Tibial artery (tissue), 4 donors: ENCODE measurements around the gene ZNF587.
"Not testable (repeated sequence)": the region's sequence is repeated elsewhere in the genome, so short reads cannot be mapped to it uniquely, and the experiment has no call there.

Experiments
- DNase-seq, 2 donors: peaks; one replicate each; pipeline ENCODE4 v3.0.0-alpha.2; 2019
- H3K27ac ChIP-seq, 2 donors: fragments of 200-600 bp; sonication (generic) in 1 of 2; 1 replicate in 1 of 2; 2 replicates in 1 of 2; pipeline ENCODE4 v1.5.1; 2018 to 2019; ENCODE audit warnings: mild to moderate bottlenecking in 1 of 2
- H3K27me3 ChIP-seq, 2 donors: fragments of 200-600 bp; sonication (generic) in 1 of 2; one replicate each; pipeline versions ENCODE4 v1.5.1 to v1.6.0; 2016 to 2019
- H3K36me3 ChIP-seq, 3 donors: fragments of 200-600 bp; sonication (generic) in 2 of 3; one replicate each; pipeline ENCODE4 v1.5.1; 2016 to 2019; ENCODE audit warnings: mild to moderate bottlenecking in 2 of 3
- H3K4me1 ChIP-seq, 4 donors: fragments of 200-600 bp; sonication (generic) in 2 of 4; 1 replicate in 3 of 4; 2 replicates in 1 of 4; pipeline ENCODE4 v1.5.1; 2016 to 2019
- H3K4me3 ChIP-seq, 2 donors: fragments of 200-600 bp; sonication (generic) in 1 of 2; 1 replicate in 1 of 2; 2 replicates in 1 of 2; pipeline ENCODE4 v1.5.1; 2018 to 2019; ENCODE audit warnings: mild to moderate bottlenecking in 2 of 2
- H3K9me3 ChIP-seq, 3 donors: fragments of 200-600 bp; sonication (generic) in 1 of 3; one replicate each; pipeline ENCODE4 v1.5.1; 2016 to 2019
- CTCF ChIP-seq, 2 experiments: fragments of 200-600 bp in 1 of 2; fragments of 450-650 bp in 1 of 2; IDR thresholded peaks; one replicate each; pipeline ENCODE4 v1.5.1; 2017 to 2019; ENCODE audit warnings: antibody characterized with exemption in 2 of 2, mild to moderate bottlenecking in 1 of 2, moderate library complexity in 1 of 2
- intact Hi-C: fragments of 100-400 bp; cut with DNase I; formaldehyde crosslinking; loops from one replicate; pipeline ENCODE4 v1.15.0; 2023; ENCODE audit warnings: low total_unique reads

ZNF587 gene

DNA sequence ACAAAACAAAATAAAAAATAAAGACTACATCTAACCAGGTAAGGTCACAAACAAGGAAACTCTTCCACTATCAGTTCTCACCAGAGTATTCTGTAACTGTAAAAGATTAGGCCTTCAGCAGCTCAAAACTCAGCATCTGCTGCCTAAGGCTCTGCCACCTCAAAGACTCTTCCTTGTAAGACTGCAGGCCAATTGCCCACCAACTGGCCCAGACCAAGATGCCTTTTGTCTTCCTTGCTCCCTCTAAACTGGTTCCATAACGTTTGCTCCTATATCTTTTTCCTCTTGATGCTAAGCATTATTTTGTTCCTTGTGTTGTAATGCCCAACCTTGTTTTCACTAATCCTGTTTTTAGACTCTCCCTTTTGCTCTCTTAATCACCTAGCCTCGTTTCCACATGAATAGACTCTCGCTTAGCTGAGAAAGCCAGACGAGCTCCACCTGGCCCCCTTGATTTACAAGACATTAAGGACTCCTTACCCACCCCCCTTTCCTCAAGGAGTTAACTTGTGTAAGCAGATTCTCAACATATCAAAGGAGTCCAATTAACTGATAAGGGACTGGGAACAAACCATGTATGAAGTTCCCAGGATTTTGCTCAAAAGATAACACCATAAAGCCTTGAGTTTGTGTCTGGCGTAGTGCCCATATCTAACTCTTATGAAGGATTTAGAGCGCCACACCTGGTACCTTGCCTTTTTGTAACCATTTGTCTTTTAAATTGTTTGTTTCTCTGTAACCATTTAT, 37.7 kb downstream of the ZNF587 start:
- H3K27ac ChIP-seq, result no peak overlapping the region
- peaks cover 13 to 44% (median 27%) of the 10 kb centered on the region in 3 donors for H3K36me3 ChIP-seq
- TF ChIP-seq CTCF (IDR thresholded peaks at IDR 0.05), result no peak
- no peak overlapping the region for H3K4me3 ChIP-seq
- H3K4me1 ChIP-seq, result no peaks in the 10 kb centered on the region
- peaks cover 0 to 86% (median 36%) of the 10 kb centered on the region in 3 donors for H3K9me3 ChIP-seq
- intact Hi-C loops, result no loop called here
- no peak for DNase-seq
- H3K27me3 ChIP-seq, result no peaks in the 10 kb centered on the region

- Histone ChIP-seq H3K4me1 (no peaks in the 10 kb centered on the region), H3K36me3 (peaks cover 13 to 39% (median 25%) of the 10 kb centered on the region in 3 donors), H3K4me3 (peak overlapping the region; percentile 45 to 49), H3K27me3 (no peaks in the 10 kb centered on the region), H3K9me3 (peaks cover 0 to 81% (median 36%) of the 10 kb centered on the region in 3 donors), H3K27ac (no peak overlapping the region)
- no peak for DNase-seq
- TF ChIP-seq CTCF (IDR thresholded peaks at IDR 0.05), result no peak
- intact Hi-C loops, result no loop called here
These were observed 38.5 kb downstream of the ZNF587 start for GRCh38 chr19:57888107-57888559.

GRCh38 chr19:57888560-57889231, 39.0 kb downstream of the ZNF587 start, which contains the start of gene ZNF814:
TSS of gene ZNF814 (minus strand) at chr19:57889037. CDS start at chr19:57888802, 235 bp downstream.
- Histone ChIP-seq H3K27me3 (no peaks in the 10 kb centered on the region), H3K9me3 (peaks cover 0 to 81% (median 36%) of the 10 kb centered on the region in 3 donors), H3K4me1 (no peaks in the 10 kb centered on the region), H3K27ac (no peak within 1 kb of the TSS), H3K36me3 (peaks cover 13 to 33% (median 19%) of the 10 kb centered on the region in 3 donors), H3K4me3 (peak within 1 kb of the TSS; percentile 45 to 49)
- intact Hi-C loops, result no loop called here
- peak; percentile 58 to 77 for DNase-seq
- TF ChIP-seq CTCF (IDR thresholded peaks at IDR 0.05), result no peak

DNA sequence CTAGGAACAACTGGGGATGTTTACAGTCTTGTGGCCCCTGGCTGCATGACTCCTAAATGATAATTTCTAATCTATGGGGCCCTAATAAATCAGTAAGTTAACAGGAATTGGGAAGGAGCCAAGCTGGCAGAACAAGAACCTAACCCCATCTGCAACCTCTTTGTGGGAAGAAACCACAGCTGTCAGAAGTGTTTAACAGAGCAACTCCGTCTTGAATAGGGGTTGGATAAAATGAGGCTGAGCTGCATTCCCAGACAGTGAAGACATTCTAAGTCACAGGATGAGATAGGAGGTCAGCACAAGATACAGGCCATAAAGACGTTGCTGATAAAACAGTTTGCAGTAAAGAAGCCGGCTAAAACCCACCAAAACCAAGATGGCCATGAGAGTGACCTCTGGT, 41.0 kb downstream of the ZNF587 start:
- DNase-seq, H3K27ac ChIP-seq, intact Hi-C loops, H3K27me3 ChIP-seq, H3K4me3 ChIP-seq, H3K4me1 ChIP-seq: not testable (repeated sequence)
- Histone ChIP-seq H3K36me3 (peaks cover 0 to 14% (median 7%) of the 10 kb centered on the region in 3 donors), H3K9me3 (peaks cover 0 to 78% (median 36%) of the 10 kb centered on the region in 3 donors)

DNA sequence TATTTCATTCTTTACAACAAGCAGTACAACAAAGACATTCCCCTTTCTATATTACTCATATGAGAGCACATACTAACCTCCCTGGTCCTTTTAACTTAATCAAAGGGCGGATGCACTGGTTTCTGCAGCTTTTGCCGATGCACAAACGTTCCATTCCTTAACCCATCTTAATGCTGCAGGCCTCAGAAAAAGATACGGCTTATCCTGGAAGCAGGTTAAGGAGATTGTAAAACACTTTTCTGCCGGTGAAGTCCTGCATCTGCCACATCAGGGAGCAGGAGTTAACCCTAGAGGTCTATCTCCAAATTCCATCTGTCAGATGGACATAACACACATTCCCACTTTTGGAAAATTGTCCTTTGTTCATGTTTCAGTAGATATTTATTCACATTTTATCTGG, 50.7 kb downstream of the ZNF587 start:
- Histone ChIP-seq H3K4me1 (no peaks in the 10 kb centered on the region), H3K36me3 (peaks cover 11 to 35% (median 18%) of the 10 kb centered on the region in 3 donors), H3K9me3 (peaks cover 3 to 78% (median 54%) of the 10 kb centered on the region in 3 donors), H3K27ac (no peak overlapping the region), H3K27me3 (no peaks in the 10 kb centered on the region), H3K4me3 (no peak overlapping the region)
- no peak for DNase-seq
- TF ChIP-seq CTCF (IDR thresholded peaks at IDR 0.05), result no peak
- intact Hi-C loops, result no loop called here
